PFSK-1 (cell line): ENCODE measurements around the gene C9orf50.

Source experiments
- FOXP2 ChIP-seq: optimal IDR thresholded peaks from 2 replicates; pipeline ENCODE3; 2011; ENCODE audit warnings: borderline replicate concordance, control low read depth, inconsistent platforms; ENCODE audit not compliant: insufficient read depth; ENCODE audit errors: extremely low read length, extremely low read depth
- POLR2AphosphoS5 ChIP-seq: IDR thresholded peaks from 2 replicates; pipeline ENCODE4 v1.6.1; 2012; ENCODE audit warnings: low read depth, mild to moderate bottlenecking, control low read depth, low read length, moderate library complexity
- REST ChIP-seq, 2 experiments: IDR thresholded peaks; 2 replicates each; pipeline versions ENCODE4 v1.6.1 to v1.8.0; 2011 to 2012; ENCODE audit warnings: low read depth in 2 of 2, low read length in 2 of 2, control low read depth in 1 of 2, inconsistent platforms in 1 of 2, mild to moderate bottlenecking in 1 of 2, moderate library complexity in 1 of 2; ENCODE audit not compliant: insufficient read depth in 1 of 2
- SIN3A ChIP-seq: IDR thresholded peaks from 2 replicates; pipeline ENCODE4 v1.6.1; 2012; ENCODE audit warnings: mild to moderate bottlenecking, low read length, moderate library complexity, borderline replicate concordance; ENCODE audit not compliant: insufficient read depth
- TAF1 ChIP-seq: IDR thresholded peaks from 2 replicates; pipeline ENCODE4 v1.6.1; 2012; ENCODE audit warnings: low read length, control low read depth, borderline replicate concordance; ENCODE audit not compliant: insufficient read depth

- TF ChIP-seq REST (IDR thresholded peaks at IDR 0.05; ENCODE audit: insufficient read depth in 1 of 2, low read depth in 2 of 2, low read length in 2 of 2) (no peak), SIN3A (no peak), FOXP2 (no peak), POLR2AphosphoS5 (no peak), TAF1 (no peak)
Measured at GRCh38 chr9:129654554-129655040, 33.7 kb upstream of the C9orf50 start.
